HG03439 (cell line): ENCODE data around the gene MFAP2.

ENCODE experiments used
- ATAC-seq: cut with Tn5 transposase; IDR thresholded peaks from one replicate; pipeline ENCODE4 v1.9.1; 2021; ENCODE audit warnings: mild to moderate bottlenecking, moderate library complexity; ENCODE audit not compliant: unreplicated experiment

Gene MFAP2

GRCh38 chr1:17008208-17008855 lies 27.9 kb upstream of the MFAP2 start:
- ATAC-seq: no peak

- ATAC-seq: no peak
Observed at GRCh38 chr1:17007121-17007520, 26.7 kb upstream of the MFAP2 start.

- no peak for ATAC-seq
Observed at GRCh38 chr1:17005365-17005740, 24.9 kb upstream of the MFAP2 start.

GRCh38 chr1:17004466-17005364 lies 24.3 kb upstream of the MFAP2 start:
- ATAC-seq: no peak

GRCh38 chr1:17002524-17002902 lies 22.1 kb upstream of the MFAP2 start:
- ATAC-seq: no peak

GRCh38 chr1:17001760-17002523 lies 21.5 kb upstream of the MFAP2 start:
- ATAC-seq: no peak

GRCh38 chr1:16999863-17000262 lies 19.4 kb upstream of the MFAP2 start:
- no peak for ATAC-seq

- no peak for ATAC-seq
Observed at GRCh38 chr1:16998589-16998988, 18.2 kb upstream of the MFAP2 start.

GRCh38 chr1:16996845-16997244 lies 16.4 kb upstream of the MFAP2 start:
- no peak for ATAC-seq

GRCh38 chr1:16993521-16994038 lies 13.2 kb upstream of the MFAP2 start:
- ATAC-seq: no peak

GRCh38 chr1:16992675-16993074 lies 12.3 kb upstream of the MFAP2 start:
- ATAC-seq: no peak

GRCh38 chr1:16992102-16992501 lies 11.7 kb upstream of the MFAP2 start:
- no peak for ATAC-seq

GRCh38 chr1:16991571-16991970 lies 11.2 kb upstream of the MFAP2 start:
- no peak for ATAC-seq

GRCh38 chr1:16989676-16990391 lies 9.4 kb upstream of the MFAP2 start:
- no peak for ATAC-seq

- no peak for ATAC-seq
Observed at GRCh38 chr1:16988210-16988609, 7.8 kb upstream of the MFAP2 start.

- no peak for ATAC-seq
Observed at GRCh38 chr1:16986962-16987361, 6.5 kb upstream of the MFAP2 start.

- no peak for ATAC-seq
Observed at GRCh38 chr1:16986560-16986959, 6.1 kb upstream of the MFAP2 start.

- no peak for ATAC-seq
Observed at GRCh38 chr1:16986113-16986512, 5.7 kb upstream of the MFAP2 start.

- ATAC-seq: no peak
Observed at GRCh38 chr1:16984717-16985116, 4.3 kb upstream of the MFAP2 start.

- ATAC-seq: no peak
Observed at GRCh38 chr1:16983649-16984048, 3.2 kb upstream of the MFAP2 start.

GRCh38 chr1:16982902-16983301 lies 2.5 kb upstream of the MFAP2 start:
- no peak for ATAC-seq
